Measurements from ENCODE around the gene MSL1. TPM values are rescaled to one million over a fixed set of nuclear protein-coding genes. Genes with fewer than 3 reads are reported as not detected.

MSL1 gene
- total and polyA plus RNA-seq, 2 of the 13 experiments (the other 11 are each of a cell fraction or from before 2014, with no cell fraction given) = 63.8 to 88.5 TPM

GRCh38 chr17:40075201-40075941, 46.4 kb upstream of the MSL1 start (continued):
- TF ChIP-seq PAXIP1 (CRISPR knock-in tag; conservative IDR thresholded peaks at IDR 0.05) = peak; percentile 57; the same call in 1 of the 2 replicates
- TF ChIP-seq LRRFIP1 (CRISPR knock-in tag; conservative IDR thresholded peaks at IDR 0.05) = no peak
- TF ChIP-seq E2F1 (CRISPR knock-in tag; IDR thresholded peaks at IDR 0.05) = no peak
- no peak for TF ChIP-seq ZNF263 (CRISPR knock-in tag; IDR thresholded peaks at IDR 0.05)
- TF ChIP-seq KDM5A (IDR thresholded peaks at IDR 0.05; ENCODE audit: borderline replicate concordance, low read length) = no peak
- TF ChIP-seq MAZ (IDR thresholded peaks at IDR 0.05; ENCODE audit: borderline replicate concordance, low read depth, low read length) = 0 out of 2 replicates have a peak, but pooled peaks have one; percentile 64
- TF ChIP-seq MAZ (CRISPR knock-in tag; IDR thresholded peaks at IDR 0.05; ENCODE audit: low read depth) = peak; percentile 80
- no peak for TF ChIP-seq U2AF2 (IDR thresholded peaks at IDR 0.05; ENCODE audit: low read depth, low read length)
- no peak; the same call in 1 of the 2 replicates for TF ChIP-seq ZBTB21 (CRISPR knock-in tag; IDR thresholded peaks at IDR 0.05)
- no peak for TF ChIP-seq HMGA1 (CRISPR knock-in tag; conservative IDR thresholded peaks at IDR 0.05)
- TF ChIP-seq SIN3B (IDR thresholded peaks at IDR 0.05; ENCODE audit: low read length) = 0 out of 2 replicates have a peak, but pooled peaks have one; percentile 23
- TF ChIP-seq HDAC6 (IDR thresholded peaks at IDR 0.05; ENCODE audit: low read depth, low read length) = no peak
- TF ChIP-seq YEATS2 (CRISPR knock-in tag; IDR thresholded peaks at IDR 0.05; ENCODE audit: borderline replicate concordance) = no peak
- no peak for TF ChIP-seq ZNF615 (CRISPR knock-in tag; IDR thresholded peaks at IDR 0.05; ENCODE audit: borderline replicate concordance)
- TF ChIP-seq TSC22D2 (CRISPR knock-in tag; IDR thresholded peaks at IDR 0.05; ENCODE audit: borderline replicate concordance) = no peak
- peak; percentile 56; the same call in 1 of the 2 replicates for TF ChIP-seq ETV5 (CRISPR knock-in tag; IDR thresholded peaks at IDR 0.05; ENCODE audit: borderline replicate concordance)
- no peak for TF ChIP-seq NFIC (IDR thresholded peaks at IDR 0.05; ENCODE audit: low read length)
- TF ChIP-seq HNRNPH1 (optimal IDR thresholded peaks at IDR 0.05; ENCODE audit: low read depth, low read length) = no peak
- no peak for TF ChIP-seq CENPBD1 (CRISPR knock-in tag; IDR thresholded peaks at IDR 0.05; ENCODE audit: borderline replicate concordance, low read depth)
